Upper lobe of right lung (tissue), 1 donor: Measurements from ENCODE around the gene PDE6B. TPM values are rescaled to one million over a fixed set of nuclear protein-coding genes. Genes with fewer than 3 reads are reported as not detected.

Experiments
- ATAC-seq: fragments of 200-7000 bp; cut with Tn5 transposase; one replicate; pipeline ENCODE4 v1.9.1; 2020; ENCODE audit warnings: mild to moderate bottlenecking, moderate library complexity
- DNase-seq: peaks from one replicate; pipeline ENCODE4 v3.0.0-alpha.2; 2020
- H3K27ac ChIP-seq: fragments of 200-600 bp; one replicate; pipeline ENCODE4 v1.8.0; 2022
- H3K27me3 ChIP-seq: fragments of 200-600 bp; one replicate; pipeline ENCODE4 v1.8.0; 2022; ENCODE audit warnings: mild to moderate bottlenecking
- H3K36me3 ChIP-seq: fragments of 200-600 bp; one replicate; pipeline ENCODE4 v1.8.0; 2022
- H3K4me1 ChIP-seq: fragments of 200-600 bp; one replicate; pipeline ENCODE4 v1.8.0; 2022
- H3K4me3 ChIP-seq: fragments of 200-600 bp; one replicate; pipeline ENCODE4 v1.8.0; 2022; ENCODE audit warnings: mild to moderate bottlenecking
- H3K9me3 ChIP-seq: fragments of 200-600 bp; one replicate; pipeline ENCODE4 v1.8.0; 2022
- CTCF ChIP-seq: fragments of 200-600 bp; IDR thresholded peaks from one replicate; pipeline ENCODE4 v1.8.0; 2022; ENCODE audit warnings: antibody characterized with exemption
- intact Hi-C: fragments of 100-400 bp; cut with DNase I; formaldehyde crosslinking; loops from one replicate; pipeline ENCODE4 v1.11.0; 2022
- total RNA-seq: library from RNA; stranded (reverse); fragmentation: NEBNext Ultra II Directional; extraction: Animal tissue kit (Norgen Biotek cat#: 25700); gene quantifications from one replicate; pipeline ENCODE4 v1.2.1, GENCODE V29; 2021
- donor health status: DM: no; HTN: yes; CAD: no; lungs with severe emphysema.

PDE6B gene
- total RNA-seq, 1 donor from 2014 or later = 9.1 TPM

GRCh38 chr4:649751-650310 is 24.5 kb downstream of the PDE6B start:
- no peaks in the 10 kb centered on the region for H3K4me1 ChIP-seq
- DNase-seq (no peak), ATAC-seq (no peak)
- intact Hi-C loops = no loop called here
- H3K27ac ChIP-seq = no peak overlapping the region
- no peak for TF ChIP-seq CTCF
- no peaks in the 10 kb centered on the region for H3K9me3 ChIP-seq
- H3K27me3 ChIP-seq = peaks cover 24% of the 10 kb centered on the region
- H3K36me3 ChIP-seq = no peaks in the 10 kb centered on the region
- H3K4me3 ChIP-seq = no peak overlapping the region

GRCh38 chr4:650461-650860 is 25.1 kb downstream of the PDE6B start:
- intact Hi-C loops = no loop called here

GRCh38 chr4:650951-651883 is 25.8 kb downstream of the PDE6B start:
- Histone ChIP-seq H3K36me3 (no peaks in the 10 kb centered on the region), H3K4me1 (no peaks in the 10 kb centered on the region), H3K27me3 (peaks cover 29% of the 10 kb centered on the region), H3K27ac (no peak overlapping the region), H3K9me3 (no peaks in the 10 kb centered on the region), H3K4me3 (no peak overlapping the region)
- no peak for TF ChIP-seq CTCF
- intact Hi-C loops = no loop called here
- no peak for DNase-seq
- peak; percentile 43 for ATAC-seq

More at GRCh38 chr4:650461-650860, 25.1 kb downstream of the PDE6B start:
- Histone ChIP-seq H3K4me1 (no peaks in the 10 kb centered on the region), H3K27ac (no peak overlapping the region), H3K9me3 (no peaks in the 10 kb centered on the region), H3K4me3 (no peak overlapping the region), H3K36me3 (no peaks in the 10 kb centered on the region), H3K27me3 (peaks cover 29% of the 10 kb centered on the region)
- ATAC-seq (no peak), DNase-seq (no peak)
- TF ChIP-seq CTCF = no peak

- H3K27ac ChIP-seq = no peak overlapping the region
- H3K4me1 ChIP-seq = no peaks in the 10 kb centered on the region
- H3K36me3 ChIP-seq = no peaks in the 10 kb centered on the region
- H3K27me3 ChIP-seq = peaks cover 29% of the 10 kb centered on the region
- ATAC-seq = no peak
- no peak overlapping the region for H3K4me3 ChIP-seq
- no peaks in the 10 kb centered on the region for H3K9me3 ChIP-seq
- no peak for TF ChIP-seq CTCF
- intact Hi-C loops = no loop called here
- no peak for DNase-seq
Measured at GRCh38 chr4:651884-652642, 26.7 kb downstream of the PDE6B start.

- Histone ChIP-seq H3K9me3 (no peaks in the 10 kb centered on the region), H3K4me1 (no peaks in the 10 kb centered on the region), H3K36me3 (no peaks in the 10 kb centered on the region), H3K27me3 (peaks cover 25% of the 10 kb centered on the region), H3K27ac (no peak overlapping the region), H3K4me3 (no peak overlapping the region)
- DNase-seq = no peak
- ATAC-seq = no peak
- intact Hi-C loops = no loop called here
- TF ChIP-seq CTCF = no peak
Measured at GRCh38 chr4:653080-653821, 27.9 kb downstream of the PDE6B start.
